Esophagus squamous epithelium (tissue), 5 donors: ENCODE data around the gene TMEM59L. TPM values are rescaled to one million over a fixed set of nuclear protein-coding genes. Genes with fewer than 3 reads are reported as not detected.
A peak's percentile ranks its signal among the peaks of the same experiment; 100 is the strongest.

Source experiments
- DNase-seq: peaks from one replicate; lab custom pipeline; 2025; lab: John Stamatoyannopoulos, UW
- H3K27ac ChIP-seq, 4 donors: fragments of 200-600 bp; sonication (generic); one replicate each; pipeline ENCODE4 v1.5.1; 2016 to 2019; ENCODE audit warnings: mild to moderate bottlenecking in 1 of 4
- H3K27me3 ChIP-seq, 4 donors: fragments of 200-600 bp; sonication (generic); 1 replicate in 3 of 4; 2 replicates in 1 of 4; pipeline versions ENCODE4 v1.5.1 to v1.6.0; 2017 to 2021; ENCODE audit warnings: antibody characterized with exemption in 1 of 4
- H3K36me3 ChIP-seq, 3 donors: fragments of 200-600 bp; sonication (generic); one replicate each; pipeline ENCODE4 v1.5.1; 2016 to 2019
- H3K4me1 ChIP-seq, 3 donors: fragments of 200-600 bp; sonication (generic); one replicate each; pipeline ENCODE4 v1.5.1; 2017 to 2019
- H3K4me3 ChIP-seq, 4 donors: fragments of 200-600 bp; sonication (generic); 1 replicate in 3 of 4; 2 replicates in 1 of 4; pipeline ENCODE4 v1.5.1; 2016 to 2019; ENCODE audit warnings: mild to moderate bottlenecking in 2 of 4, moderate library complexity in 1 of 4
- H3K9me3 ChIP-seq, 3 donors: fragments of 200-600 bp; sonication (generic); one replicate each; pipeline ENCODE4 v1.5.1; 2016 to 2019
- POLR2A ChIP-seq, 4 donors: fragments of 450-650 bp; IDR thresholded peaks; one replicate each; pipeline ENCODE4 v1.6.1; 2017; ENCODE audit warnings: antibody characterized with exemption in 4 of 4, mild to moderate bottlenecking in 4 of 4, moderate library complexity in 3 of 4
- WGBS, 2 donors: methylation state at CpG; one replicate each; pipeline ENCODE4 v1.1.5; 2018; 5-methylcytosine and 5-hydroxymethylcytosine counted together
- intact Hi-C: fragments of 100-400 bp; cut with DNase I; formaldehyde crosslinking; loops from one replicate; pipeline ENCODE4 v1.15.0; 2022
- total RNA-seq, 4 donors: library from RNA; depleted of rRNA; stranded (reverse); fragments of >200 nt; gene quantifications; one replicate each; pipeline ENCODE4 v1.1.0, GENCODE V29; 2016
- TF ChIP-seq, protein P1 (sequence below), 6 experiments: fragments of 450-650 bp in 4 of 6; fragments of 200-600 bp in 2 of 6; sonication (generic) in 2 of 6; IDR thresholded peaks; one replicate each; pipeline ENCODE4 v1.5.1; 2016 to 2019; ENCODE audit warnings: antibody characterized with exemption in 6 of 6, mild to moderate bottlenecking in 4 of 6, moderate library complexity in 4 of 6
- donor health status: DM: yes; HTN: yes; CAD: no.

TMEM59L gene
- total RNA-seq: 1 to 10 TPM in 1 of 4 donors, under 1 TPM in 1, not detected in 2; 0.18 to 2.7 TPM

DNA sequence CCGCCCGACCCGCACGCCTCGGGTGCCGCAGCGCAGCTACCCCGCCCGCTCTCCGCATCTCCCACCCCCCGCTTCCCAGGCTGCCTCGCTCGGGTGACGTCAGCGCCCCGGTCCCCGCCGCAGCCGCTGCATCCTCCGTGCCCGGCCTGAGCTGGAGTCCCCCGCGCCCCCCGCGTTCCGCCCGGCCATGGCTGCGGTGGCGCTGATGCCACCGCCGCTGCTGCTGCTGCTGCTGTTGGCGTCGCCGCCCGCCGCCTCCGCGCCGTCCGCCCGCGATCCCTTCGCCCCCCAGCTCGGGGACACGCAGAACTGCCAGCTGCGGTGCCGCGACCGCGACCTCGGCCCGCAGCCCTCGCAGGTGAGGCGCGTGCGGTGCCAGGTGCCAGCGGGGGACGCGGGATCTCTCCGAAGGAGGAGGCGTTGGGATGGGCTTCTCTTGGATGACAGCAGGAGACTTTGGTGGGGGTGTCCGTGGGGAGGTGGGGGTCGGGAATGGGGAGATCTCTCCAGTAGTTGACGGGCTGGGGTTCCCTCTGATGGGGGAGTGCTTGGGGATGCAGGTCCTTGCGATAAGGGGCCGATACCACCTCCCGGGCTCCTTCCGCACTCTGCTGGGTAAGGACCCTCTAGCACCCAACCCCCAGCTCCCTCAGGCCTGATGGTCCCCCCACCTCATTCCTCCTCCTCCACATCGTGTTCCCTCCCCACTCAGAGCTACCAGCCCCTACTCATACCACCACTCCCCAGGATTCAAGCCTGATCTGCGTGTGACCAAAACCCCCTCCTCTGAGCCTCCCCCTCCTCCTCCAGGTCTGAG, at the start of gene TMEM59L:
TSS of gene TMEM59L (plus strand) at position 99 of the 817 bp plus-strand sequence. CDS start at position 188, 89 bp downstream.
- peak within 1 kb of the TSS; percentile 18 to 69 (median 36) for H3K4me3 ChIP-seq
- H3K4me1 ChIP-seq: peaks cover 24 to 38% (median 26%) of the 10 kb centered on the region in 3 donors
- H3K36me3 ChIP-seq: no peaks in the 10 kb centered on the region
- H3K9me3 ChIP-seq: no peaks in the 10 kb centered on the region
- H3K27ac ChIP-seq: no peak within 1 kb of the TSS
- intact Hi-C loops: no loop called here
- 22 to 33% methylated on average over 5 to 6 of the region's 70 CpGs for WGBS, 2 donors
- DNase-seq: no peak
- no peak for TF ChIP-seq POLR2A (IDR thresholded peaks at IDR 0.05)
- TF ChIP-seq, protein P1, sequence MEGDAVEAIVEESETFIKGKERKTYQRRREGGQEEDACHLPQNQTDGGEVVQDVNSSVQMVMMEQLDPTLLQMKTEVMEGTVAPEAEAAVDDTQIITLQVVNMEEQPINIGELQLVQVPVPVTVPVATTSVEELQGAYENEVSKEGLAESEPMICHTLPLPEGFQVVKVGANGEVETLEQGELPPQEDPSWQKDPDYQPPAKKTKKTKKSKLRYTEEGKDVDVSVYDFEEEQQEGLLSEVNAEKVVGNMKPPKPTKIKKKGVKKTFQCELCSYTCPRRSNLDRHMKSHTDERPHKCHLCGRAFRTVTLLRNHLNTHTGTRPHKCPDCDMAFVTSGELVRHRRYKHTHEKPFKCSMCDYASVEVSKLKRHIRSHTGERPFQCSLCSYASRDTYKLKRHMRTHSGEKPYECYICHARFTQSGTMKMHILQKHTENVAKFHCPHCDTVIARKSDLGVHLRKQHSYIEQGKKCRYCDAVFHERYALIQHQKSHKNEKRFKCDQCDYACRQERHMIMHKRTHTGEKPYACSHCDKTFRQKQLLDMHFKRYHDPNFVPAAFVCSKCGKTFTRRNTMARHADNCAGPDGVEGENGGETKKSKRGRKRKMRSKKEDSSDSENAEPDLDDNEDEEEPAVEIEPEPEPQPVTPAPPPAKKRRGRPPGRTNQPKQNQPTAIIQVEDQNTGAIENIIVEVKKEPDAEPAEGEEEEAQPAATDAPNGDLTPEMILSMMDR (IDR thresholded peaks at IDR 0.05): no peak
- H3K27me3 ChIP-seq: peaks cover 30 to 100% (median 40%) of the 10 kb centered on the region in 4 donors

DNA sequence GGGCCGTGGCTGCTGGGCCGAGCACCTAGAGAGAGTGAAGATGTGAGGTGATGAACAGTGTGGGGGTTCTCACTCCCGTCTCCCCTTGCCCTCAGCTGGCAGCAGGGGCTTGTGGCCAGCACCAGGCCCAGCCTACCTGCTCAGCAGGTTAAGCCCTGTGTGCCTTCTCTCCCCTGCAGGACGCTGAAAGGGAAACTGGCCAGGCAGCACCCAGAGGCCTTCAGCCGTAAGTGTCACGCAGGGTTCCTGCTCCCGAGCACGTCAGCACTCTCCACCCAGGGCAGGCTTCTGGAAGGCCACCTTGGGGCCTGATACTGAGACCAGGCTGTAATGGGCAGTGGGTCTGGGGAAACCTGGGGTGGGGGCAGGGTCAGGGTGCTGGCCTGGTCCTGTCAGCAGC, 45.7 kb upstream of the TMEM59L start:
- Histone ChIP-seq H3K9me3 (no peaks in the 10 kb centered on the region), H3K36me3 (peaks cover 18 to 81% (median 44%) of the 10 kb centered on the region in 3 donors), H3K4me3 (no peak overlapping the region), H3K4me1 (peaks cover 0 to 17% (median 3%) of the 10 kb centered on the region in 3 donors), H3K27ac (no peak overlapping the region), H3K27me3 (no peaks in the 10 kb centered on the region)
- intact Hi-C loops: no loop called here
- no peak for DNase-seq
- no peak for TF ChIP-seq POLR2A (IDR thresholded peaks at IDR 0.05)
- TF ChIP-seq, protein P1 (IDR thresholded peaks at IDR 0.05): no peak
- WGBS, 2 donors: 83 to 100% methylated on average over 2 to 5 of the region's 8 CpGs

DNA sequence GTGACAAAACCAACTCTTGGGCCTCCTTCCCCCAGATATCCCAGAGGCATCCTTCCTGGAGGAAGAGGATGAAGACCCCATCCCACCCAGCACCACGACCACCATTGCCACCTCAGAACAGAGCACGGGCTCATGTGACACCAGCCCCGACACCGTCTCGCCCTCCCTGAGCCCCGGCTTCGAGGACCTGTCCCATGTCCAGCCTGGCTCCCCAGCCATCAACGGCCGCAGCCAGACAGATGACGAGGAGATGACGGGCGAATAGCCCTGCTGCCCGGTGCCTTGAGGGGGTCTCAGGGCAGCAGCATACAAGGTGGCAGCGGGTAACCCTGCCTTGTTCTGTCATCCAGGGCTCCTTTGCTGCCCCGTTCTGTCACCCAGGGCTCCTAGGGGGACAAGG, 44.3 kb upstream of the TMEM59L start:
- no peak overlapping the region for H3K27ac ChIP-seq
- H3K27me3 ChIP-seq: no peaks in the 10 kb centered on the region
- intact Hi-C loops: no loop called here
- H3K36me3 ChIP-seq: peaks cover 19 to 72% (median 44%) of the 10 kb centered on the region in 3 donors
- no peaks in the 10 kb centered on the region for H3K9me3 ChIP-seq
- no peak overlapping the region for H3K4me3 ChIP-seq
- 100% methylated on average over 1 of the region's 15 CpGs for WGBS, 2 donors
- H3K4me1 ChIP-seq: peaks cover 12 to 22% (median 15%) of the 10 kb centered on the region in 3 donors
- no peak for DNase-seq
- TF ChIP-seq POLR2A (IDR thresholded peaks at IDR 0.05): no peak
- TF ChIP-seq, protein P1 (IDR thresholded peaks at IDR 0.05): no peak

DNA sequence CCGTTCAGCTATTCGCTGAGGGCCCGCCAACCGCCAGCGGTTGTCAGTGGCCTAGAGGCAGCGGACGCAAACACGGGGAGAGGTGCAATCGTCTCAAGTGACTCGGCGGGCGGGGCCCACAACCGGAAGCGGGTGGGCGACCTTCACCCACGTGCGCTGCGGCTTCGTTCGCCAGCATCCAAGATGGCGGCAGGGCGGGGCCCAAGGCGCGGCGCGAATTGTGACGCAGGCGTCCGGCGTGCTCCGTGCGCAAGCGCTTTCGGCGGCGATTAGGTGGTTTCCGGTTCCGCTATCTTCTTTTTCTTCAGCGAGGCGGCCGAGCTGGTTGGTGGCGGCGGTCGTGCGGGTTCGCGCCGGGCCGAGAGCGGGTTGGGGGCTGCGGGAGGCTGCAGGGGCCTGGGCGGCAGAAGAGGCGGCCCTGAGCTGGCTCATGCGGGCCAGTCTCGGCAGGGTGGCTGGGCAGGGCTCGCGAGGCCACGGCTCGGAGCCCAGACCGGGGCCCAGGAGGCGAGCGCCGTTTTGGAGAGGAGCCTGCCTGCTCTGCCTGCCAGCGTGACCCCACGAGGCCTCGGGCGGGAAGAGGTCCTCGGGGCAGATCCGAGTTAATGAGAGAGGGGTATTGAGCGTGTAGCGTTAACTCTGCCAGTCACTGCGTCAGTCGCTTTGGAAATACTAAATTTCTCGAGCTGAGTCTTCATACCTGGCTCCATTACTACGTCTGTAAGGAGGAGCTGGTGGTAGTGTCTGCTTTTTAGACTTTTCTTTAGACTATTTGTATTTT, 40.9 kb upstream of the TMEM59L start, which contains the start of gene UBA52:
TSS of gene UBA52 (plus strand) at position 294 of the 781 bp plus-strand sequence. CDS start 1,444 bp downstream, outside the sequence.
- no peaks in the 10 kb centered on the region for H3K9me3 ChIP-seq
- no peaks in the 10 kb centered on the region for H3K27me3 ChIP-seq
- H3K4me1 ChIP-seq: peaks cover 12 to 30% (median 21%) of the 10 kb centered on the region in 3 donors
- DNase-seq: peak; percentile 86
- peak in 3 of 4 donors; percentile 83 to 91 (median 90) for TF ChIP-seq POLR2A (IDR thresholded peaks at IDR 0.05)
- TF ChIP-seq, protein P1 (IDR thresholded peaks at IDR 0.05): peak in 2 of 6 experiments; percentile 4 to 24
- intact Hi-C loops: loop anchor here (10.0 kb wide), 1 partner anchor 97 kb away; no protein-coding TSS in a partner anchor
- H3K27ac ChIP-seq: peak within 1 kb of the TSS; percentile 92 to 97 (median 96)
- peaks cover 34 to 72% (median 37%) of the 10 kb centered on the region in 3 donors for H3K36me3 ChIP-seq
- WGBS, 2 donors: 0% methylated on average over 33 to 45 of the region's 75 CpGs
- H3K4me3 ChIP-seq: peak within 1 kb of the TSS; percentile 78 to 95 (median 86)
